ENCODE results near the gene MICAL3.
"Not testable (repeated sequence)": the region's sequence is repeated elsewhere in the genome, so short reads cannot be mapped to it uniquely, and the experiment has no call there.

MICAL3 gene

DNA sequence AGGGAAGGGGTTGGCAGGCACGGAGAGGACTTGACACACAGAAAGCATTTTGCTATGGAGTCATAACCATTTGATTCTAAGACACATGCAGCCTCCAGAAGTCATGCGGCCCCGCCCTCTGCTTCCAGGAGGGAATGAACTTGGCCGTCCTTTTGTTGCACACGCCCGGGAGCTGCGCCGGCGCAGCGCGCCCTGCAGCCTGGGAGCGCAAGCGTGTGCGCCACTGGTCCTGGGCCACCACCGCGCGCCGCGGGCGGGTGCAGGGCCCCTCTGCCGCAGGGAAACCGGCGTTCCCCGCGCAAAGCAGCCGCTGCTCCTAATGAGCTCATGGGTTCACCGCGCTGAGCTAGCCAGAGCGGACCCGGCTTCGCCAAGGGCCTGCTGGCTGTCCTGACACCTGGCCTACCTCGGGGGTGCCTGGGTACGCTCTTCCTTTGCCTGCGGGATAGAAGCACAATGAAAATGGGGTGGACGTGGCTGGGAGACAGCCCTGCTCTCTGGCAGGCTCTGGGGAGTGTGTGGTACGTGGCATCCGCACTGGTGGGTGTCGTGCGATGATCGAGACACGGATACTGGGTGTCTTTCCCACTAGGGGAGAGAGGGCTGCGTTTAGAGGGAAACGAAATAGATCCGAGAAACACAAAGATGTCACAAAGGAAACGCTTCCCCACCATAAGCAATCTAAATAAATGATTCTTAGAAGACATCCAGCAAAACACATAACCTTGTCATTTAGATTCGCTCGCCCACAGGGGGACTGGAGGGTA, 669 bp downstream of the MICAL3 start:
- peak overlapping the region; percentile 60 for H3K27ac ChIP-seq (ENCODE audit: low read depth, low read length)
- no peaks in the 10 kb centered on the region for H3K27me3 ChIP-seq (ENCODE audit: control insufficient read depth in 5 of 5, insufficient read depth in 4 of 5, low read length in 5 of 5)
- H3K9me3 ChIP-seq (ENCODE audit: control insufficient read depth in 5 of 5, low read length in 5 of 5), result no peaks in the 10 kb centered on the region
- H3K4me3 ChIP-seq (ENCODE audit: low read depth in 1 of 5, low read length in 5 of 5), result peak overlapping the region; percentile 70 to 84 (median 82)
- H3K36me3 ChIP-seq (ENCODE audit: control insufficient read depth in 5 of 5, insufficient read depth in 5 of 5, low read length in 5 of 5), result no peaks in the 10 kb centered on the region
- peaks cover 6 to 24% (median 23%) of the 10 kb centered on the region in 5 donors for H3K4me1 ChIP-seq (ENCODE audit: control insufficient read depth in 5 of 5, insufficient read depth in 5 of 5, low read length in 5 of 5)
- peak overlapping the region; percentile 8 to 66 (median 43) for H3K9ac ChIP-seq (ENCODE audit: low read length in 5 of 5)

DNA sequence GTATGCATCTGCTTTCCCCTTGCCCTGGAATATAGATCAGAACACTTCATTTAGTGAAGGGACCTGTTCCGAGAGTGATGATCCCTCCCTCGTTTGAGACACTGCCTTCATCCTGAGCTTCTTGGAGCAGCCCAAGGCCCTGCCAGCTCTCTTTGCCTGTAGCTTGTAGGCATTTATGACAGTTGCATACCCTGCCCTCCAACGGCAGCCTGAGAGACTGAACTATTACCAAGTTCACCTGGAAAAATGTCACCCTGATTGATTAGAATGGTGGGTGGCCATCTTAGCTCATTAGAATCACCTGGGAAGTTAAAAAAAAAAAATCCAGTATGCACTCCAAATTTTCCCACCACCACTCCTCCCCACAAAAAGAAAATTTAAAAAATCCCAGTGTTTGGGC, 1.5 kb downstream of the MICAL3 start:
- Histone ChIP-seq H3K4me3 (ENCODE audit: low read depth in 1 of 5, low read length in 5 of 5) (peak overlapping the region in 1 of 5 donors; percentile 83), H3K27ac (ENCODE audit: low read depth, low read length) (peak overlapping the region; percentile 60), H3K36me3 (ENCODE audit: control insufficient read depth in 5 of 5, insufficient read depth in 5 of 5, low read length in 5 of 5) (no peaks in the 10 kb centered on the region), H3K9me3 (ENCODE audit: control insufficient read depth in 5 of 5, low read length in 5 of 5) (no peaks in the 10 kb centered on the region), H3K9ac (ENCODE audit: low read length in 5 of 5) (no peak overlapping the region), H3K27me3 (ENCODE audit: control insufficient read depth in 5 of 5, insufficient read depth in 4 of 5, low read length in 5 of 5) (no peaks in the 10 kb centered on the region), H3K4me1 (ENCODE audit: control insufficient read depth in 5 of 5, insufficient read depth in 5 of 5, low read length in 5 of 5) (peaks cover 6 to 24% (median 23%) of the 10 kb centered on the region in 5 donors)

DNA sequence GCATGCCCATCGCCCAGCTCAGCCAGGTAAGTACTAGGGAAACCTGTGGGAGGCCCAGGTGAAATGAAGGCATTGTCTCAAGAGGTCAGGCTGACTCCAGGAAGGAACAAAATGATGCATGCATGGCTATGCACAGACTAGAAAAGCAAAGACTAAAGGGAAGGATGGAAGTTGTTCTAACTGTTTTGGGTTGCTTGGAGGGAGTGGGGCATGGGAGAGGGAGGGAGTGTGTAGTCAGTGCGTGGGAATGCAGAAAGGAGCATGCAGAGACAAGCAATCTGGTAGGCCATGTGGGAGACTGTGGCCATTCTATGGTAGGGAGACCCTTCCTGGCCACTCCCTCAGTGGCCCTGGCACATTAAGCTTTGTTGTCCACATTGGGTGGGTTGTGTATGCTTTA, 2.9 kb downstream of the MICAL3 start:
- Histone ChIP-seq H3K9me3 (ENCODE audit: control insufficient read depth in 5 of 5, low read length in 5 of 5) (no peaks in the 10 kb centered on the region), H3K27ac (ENCODE audit: low read depth, low read length) (no peak overlapping the region), H3K9ac (ENCODE audit: low read length in 5 of 5) (no peak overlapping the region)

DNA sequence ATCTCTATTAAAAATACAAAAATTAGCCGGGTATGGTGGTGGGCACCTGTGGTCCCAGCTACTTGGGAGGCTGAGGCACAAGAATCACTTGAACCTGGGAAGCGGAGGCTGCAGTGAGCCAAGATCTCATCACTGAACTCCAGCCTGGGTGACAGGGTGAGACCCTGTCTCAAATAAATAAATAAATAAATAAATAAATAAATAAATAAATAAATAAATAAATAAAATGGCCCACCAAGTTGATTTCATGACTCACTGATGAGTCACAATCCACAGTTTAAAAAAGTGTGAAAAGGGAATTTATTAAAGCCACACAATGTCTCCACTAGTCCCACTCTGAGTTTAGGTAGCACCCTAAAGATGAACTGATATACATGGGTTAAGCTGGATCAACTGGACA, 3.6 kb downstream of the MICAL3 start:
- H3K4me3 ChIP-seq (ENCODE audit: low read depth in 1 of 5, low read length in 5 of 5); H3K9ac ChIP-seq (ENCODE audit: low read length in 5 of 5); H3K36me3 ChIP-seq (ENCODE audit: control insufficient read depth in 5 of 5, insufficient read depth in 5 of 5, low read length in 5 of 5); H3K27ac ChIP-seq (ENCODE audit: low read depth, low read length); H3K9me3 ChIP-seq (ENCODE audit: control insufficient read depth in 5 of 5, low read length in 5 of 5); H3K27me3 ChIP-seq (ENCODE audit: control insufficient read depth in 5 of 5, insufficient read depth in 4 of 5, low read length in 5 of 5): not testable (repeated sequence)
- H3K4me1 ChIP-seq (ENCODE audit: control insufficient read depth in 5 of 5, insufficient read depth in 5 of 5, low read length in 5 of 5), result peaks cover 6 to 24% (median 23%) of the 10 kb centered on the region in 5 donors

More for the DNA sequence above, 2.9 kb downstream of the MICAL3 start:
- H3K4me3 ChIP-seq (ENCODE audit: low read depth in 1 of 5, low read length in 5 of 5), result no peak overlapping the region
- no peaks in the 10 kb centered on the region for H3K36me3 ChIP-seq (ENCODE audit: control insufficient read depth in 5 of 5, insufficient read depth in 5 of 5, low read length in 5 of 5)
- H3K4me1 ChIP-seq (ENCODE audit: control insufficient read depth in 5 of 5, insufficient read depth in 5 of 5, low read length in 5 of 5), result peaks cover 6 to 24% (median 23%) of the 10 kb centered on the region in 5 donors
- H3K27me3 ChIP-seq (ENCODE audit: control insufficient read depth in 5 of 5, insufficient read depth in 4 of 5, low read length in 5 of 5), result no peaks in the 10 kb centered on the region

DNA sequence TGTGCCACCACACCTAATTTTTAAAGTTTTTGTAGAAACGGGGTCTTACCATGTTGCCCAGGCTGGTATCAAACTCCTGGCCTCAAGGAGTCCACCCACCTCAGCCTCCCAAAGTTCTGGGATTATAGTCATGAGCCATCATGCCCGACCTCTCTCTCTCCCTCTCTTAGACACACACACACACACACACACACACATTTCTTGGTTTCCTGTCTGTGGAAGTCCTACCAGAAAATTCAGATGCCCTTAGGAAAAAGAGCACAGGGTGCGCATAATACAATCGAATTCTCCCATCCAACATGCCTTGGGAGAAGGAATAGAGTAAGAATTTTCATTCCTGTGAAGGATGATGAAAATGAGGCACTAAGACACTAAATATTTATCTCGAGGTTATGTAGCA, 10.4 kb downstream of the MICAL3 start:
- H3K36me3 ChIP-seq (ENCODE audit: control insufficient read depth in 5 of 5, insufficient read depth in 5 of 5, low read length in 5 of 5), result no peaks in the 10 kb centered on the region
- H3K9ac ChIP-seq (ENCODE audit: low read length in 5 of 5), result no peak overlapping the region
- no peaks in the 10 kb centered on the region for H3K9me3 ChIP-seq (ENCODE audit: control insufficient read depth in 5 of 5, low read length in 5 of 5)
- no peaks in the 10 kb centered on the region for H3K4me1 ChIP-seq (ENCODE audit: control insufficient read depth in 5 of 5, insufficient read depth in 5 of 5, low read length in 5 of 5)
- no peaks in the 10 kb centered on the region for H3K27me3 ChIP-seq (ENCODE audit: control insufficient read depth in 5 of 5, insufficient read depth in 4 of 5, low read length in 5 of 5)
- H3K4me3 ChIP-seq (ENCODE audit: low read depth in 1 of 5, low read length in 5 of 5), result no peak overlapping the region
- no peak overlapping the region for H3K27ac ChIP-seq (ENCODE audit: low read depth, low read length)

DNA sequence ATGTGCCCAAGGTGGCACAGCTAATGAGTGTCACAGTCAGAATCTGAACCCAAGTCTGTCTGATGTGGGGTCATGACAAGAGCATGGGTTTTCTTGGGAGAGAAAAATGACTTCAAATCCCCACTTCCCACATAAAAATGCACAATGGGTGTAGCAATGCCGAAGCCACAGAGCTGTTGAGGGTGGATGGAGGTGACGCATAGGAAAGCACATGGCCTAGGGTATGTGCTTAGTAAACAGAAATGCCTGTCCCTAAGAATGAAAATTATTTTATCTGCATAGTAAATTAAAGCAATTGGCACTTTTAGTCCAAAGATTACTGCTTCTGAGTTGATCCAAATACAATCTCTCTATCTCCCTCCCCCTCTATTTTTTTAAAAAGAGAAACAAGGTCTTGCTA, 10.9 kb downstream of the MICAL3 start:
- no peaks in the 10 kb centered on the region for H3K27me3 ChIP-seq (ENCODE audit: control insufficient read depth in 5 of 5, insufficient read depth in 4 of 5, low read length in 5 of 5)
- no peak overlapping the region for H3K9ac ChIP-seq (ENCODE audit: low read length in 5 of 5)
- no peaks in the 10 kb centered on the region for H3K9me3 ChIP-seq (ENCODE audit: control insufficient read depth in 5 of 5, low read length in 5 of 5)
- H3K4me3 ChIP-seq (ENCODE audit: low read depth in 1 of 5, low read length in 5 of 5), result no peak overlapping the region
- no peaks in the 10 kb centered on the region for H3K36me3 ChIP-seq (ENCODE audit: control insufficient read depth in 5 of 5, insufficient read depth in 5 of 5, low read length in 5 of 5)
- H3K4me1 ChIP-seq (ENCODE audit: control insufficient read depth in 5 of 5, insufficient read depth in 5 of 5, low read length in 5 of 5), result no peaks in the 10 kb centered on the region
- H3K27ac ChIP-seq (ENCODE audit: low read depth, low read length), result no peak overlapping the region

DNA sequence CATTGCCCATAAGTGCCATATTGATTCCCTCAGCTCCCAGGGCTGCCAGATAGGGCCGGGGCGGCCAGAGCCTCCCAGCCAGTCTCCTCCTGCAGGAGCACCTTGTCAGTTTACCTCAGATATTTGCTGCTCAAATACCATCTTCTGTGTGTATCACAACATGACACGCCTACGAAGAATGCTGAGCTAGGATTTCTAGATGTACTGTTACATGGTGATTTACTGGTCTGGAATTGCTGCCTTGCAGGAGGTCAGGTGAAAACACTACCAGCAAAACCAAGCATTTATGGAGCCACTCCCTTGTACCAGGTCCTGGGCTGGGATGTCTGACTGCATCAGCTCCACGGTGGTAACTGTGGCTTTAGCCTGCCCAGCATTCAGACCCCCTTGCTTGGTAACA, 11.8 kb downstream of the MICAL3 start:
- no peaks in the 10 kb centered on the region for H3K27me3 ChIP-seq (ENCODE audit: control insufficient read depth in 5 of 5, insufficient read depth in 4 of 5, low read length in 5 of 5)
- no peaks in the 10 kb centered on the region for H3K36me3 ChIP-seq (ENCODE audit: control insufficient read depth in 5 of 5, insufficient read depth in 5 of 5, low read length in 5 of 5)
- no peak overlapping the region for H3K9ac ChIP-seq (ENCODE audit: low read length in 5 of 5)
- no peak overlapping the region for H3K4me3 ChIP-seq (ENCODE audit: low read depth in 1 of 5, low read length in 5 of 5)
- no peaks in the 10 kb centered on the region for H3K4me1 ChIP-seq (ENCODE audit: control insufficient read depth in 5 of 5, insufficient read depth in 5 of 5, low read length in 5 of 5)
- no peak overlapping the region for H3K27ac ChIP-seq (ENCODE audit: low read depth, low read length)
- no peaks in the 10 kb centered on the region for H3K9me3 ChIP-seq (ENCODE audit: control insufficient read depth in 5 of 5, low read length in 5 of 5)

DNA sequence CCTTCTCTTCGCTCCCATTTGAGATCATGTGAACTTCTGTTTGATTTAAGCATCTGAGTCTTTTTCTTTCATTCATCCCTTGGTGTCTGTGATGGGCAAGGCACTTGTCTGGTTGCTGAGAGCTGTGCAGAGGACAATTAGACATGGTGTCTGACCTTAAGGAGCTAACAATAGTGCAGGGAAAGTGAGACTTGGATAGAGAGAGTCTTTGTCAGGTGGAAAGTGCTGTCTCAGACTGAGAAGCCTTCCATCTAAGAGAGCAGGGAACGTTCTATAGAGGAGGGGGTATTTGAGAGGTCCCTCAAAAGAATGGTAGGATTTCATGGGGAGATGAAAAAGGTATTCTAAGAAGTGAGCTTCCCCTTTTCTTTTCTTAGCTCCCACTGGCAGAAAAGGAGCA, 14.1 kb downstream of the MICAL3 start:
- Histone ChIP-seq H3K27ac (ENCODE audit: low read depth, low read length) (no peak overlapping the region), H3K27me3 (ENCODE audit: control insufficient read depth in 5 of 5, insufficient read depth in 4 of 5, low read length in 5 of 5) (no peaks in the 10 kb centered on the region), H3K36me3 (ENCODE audit: control insufficient read depth in 5 of 5, insufficient read depth in 5 of 5, low read length in 5 of 5) (no peaks in the 10 kb centered on the region), H3K4me1 (ENCODE audit: control insufficient read depth in 5 of 5, insufficient read depth in 5 of 5, low read length in 5 of 5) (no peaks in the 10 kb centered on the region), H3K9ac (ENCODE audit: low read length in 5 of 5) (no peak overlapping the region), H3K9me3 (ENCODE audit: control insufficient read depth in 5 of 5, low read length in 5 of 5) (no peaks in the 10 kb centered on the region), H3K4me3 (ENCODE audit: low read depth in 1 of 5, low read length in 5 of 5) (no peak overlapping the region)

DNA sequence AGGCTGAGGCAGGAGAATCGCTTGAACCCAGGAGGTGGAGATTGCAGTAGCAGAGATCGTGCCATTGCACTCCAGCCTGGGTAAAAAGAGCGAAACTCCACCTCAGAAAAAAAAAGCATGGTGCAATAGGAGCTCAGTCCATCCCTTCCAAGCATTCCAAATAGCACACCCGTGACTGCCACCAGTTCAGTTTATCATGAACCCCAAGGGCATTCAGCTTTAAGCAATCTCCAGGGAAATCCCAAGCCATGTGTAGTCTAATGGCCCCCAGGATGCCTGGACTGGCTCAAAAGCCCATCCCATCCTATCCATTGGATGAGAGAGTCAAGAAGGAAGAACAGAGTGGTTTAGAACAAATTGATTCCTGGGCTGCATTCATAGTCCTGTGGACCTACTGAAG, 16.2 kb downstream of the MICAL3 start:
- no peak overlapping the region for H3K9ac ChIP-seq (ENCODE audit: low read length in 5 of 5)
- H3K36me3 ChIP-seq (ENCODE audit: control insufficient read depth in 5 of 5, insufficient read depth in 5 of 5, low read length in 5 of 5), result no peaks in the 10 kb centered on the region
- H3K4me1 ChIP-seq (ENCODE audit: control insufficient read depth in 5 of 5, insufficient read depth in 5 of 5, low read length in 5 of 5), result no peaks in the 10 kb centered on the region
- no peak overlapping the region for H3K4me3 ChIP-seq (ENCODE audit: low read depth in 1 of 5, low read length in 5 of 5)
- no peaks in the 10 kb centered on the region for H3K27me3 ChIP-seq (ENCODE audit: control insufficient read depth in 5 of 5, insufficient read depth in 4 of 5, low read length in 5 of 5)
- H3K27ac ChIP-seq (ENCODE audit: low read depth, low read length), result no peak overlapping the region
- H3K9me3 ChIP-seq (ENCODE audit: control insufficient read depth in 5 of 5, low read length in 5 of 5), result no peaks in the 10 kb centered on the region

DNA sequence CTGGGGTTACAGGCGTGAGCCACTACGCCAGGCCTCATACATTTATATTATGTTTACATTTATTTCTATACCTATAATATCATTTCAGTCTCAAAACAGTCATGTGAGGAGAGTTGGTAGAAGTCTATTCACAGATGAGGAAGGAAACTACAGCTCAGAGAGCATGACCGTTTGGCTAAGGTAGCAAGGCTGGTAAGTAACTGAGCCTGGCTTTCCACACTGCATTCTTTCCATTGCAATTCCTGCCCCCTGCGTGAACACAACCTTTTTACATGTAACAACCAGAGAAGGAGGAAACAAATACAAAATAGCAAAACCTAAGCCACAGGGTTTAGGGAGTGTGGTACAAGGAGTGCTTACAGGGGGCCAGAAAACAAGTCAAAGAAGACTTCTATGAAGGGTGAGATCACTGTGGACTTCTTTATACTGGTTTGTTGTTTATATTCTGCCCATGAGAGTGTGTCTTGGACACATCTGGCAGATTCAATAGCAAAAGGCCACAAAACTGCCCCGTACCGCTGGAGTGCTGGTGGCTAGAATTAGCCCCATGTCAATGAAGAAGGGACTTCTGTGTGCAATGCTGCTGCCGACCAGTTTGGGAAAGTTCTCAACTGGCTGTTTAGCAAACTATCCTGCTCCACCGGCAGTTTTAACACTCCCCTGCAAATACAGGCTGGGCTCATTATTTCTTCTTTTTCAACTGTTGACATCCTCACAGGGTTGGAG, 19.0 kb downstream of the MICAL3 start:
- Histone ChIP-seq H3K4me3 (ENCODE audit: low read depth in 1 of 5, low read length in 5 of 5) (no peak overlapping the region), H3K27ac (ENCODE audit: low read depth, low read length) (no peak overlapping the region), H3K27me3 (ENCODE audit: control insufficient read depth in 5 of 5, insufficient read depth in 4 of 5, low read length in 5 of 5) (no peaks in the 10 kb centered on the region), H3K9ac (ENCODE audit: low read length in 5 of 5) (no peak overlapping the region), H3K4me1 (ENCODE audit: control insufficient read depth in 5 of 5, insufficient read depth in 5 of 5, low read length in 5 of 5) (peaks cover 0 to 7% (median 3%) of the 10 kb centered on the region in 5 donors), H3K9me3 (ENCODE audit: control insufficient read depth in 5 of 5, low read length in 5 of 5) (no peaks in the 10 kb centered on the region), H3K36me3 (ENCODE audit: control insufficient read depth in 5 of 5, insufficient read depth in 5 of 5, low read length in 5 of 5) (no peaks in the 10 kb centered on the region)
